GM12878 (cell line): ENCODE measurements around the gene UBAC2.

Experiments used
- CBX5 ChIP-seq: sonication (generic); IDR thresholded peaks from 2 replicates; pipeline ENCODE4 v1.6.1; 2016; ENCODE audit warnings: low read depth, moderate library complexity, mild to moderate bottlenecking, inconsistent platforms
- EZH2 ChIP-seq: IDR thresholded peaks from 2 replicates; pipeline ENCODE4 v1.6.1; 2012; ENCODE audit warnings: low read depth, mild to moderate bottlenecking, control low read depth, inconsistent platforms, low read length, borderline replicate concordance; ENCODE audit not compliant: control insufficient read depth
- IKZF1 ChIP-seq: fragments of 450-650 bp; conservative IDR thresholded peaks from 2 replicates; pipeline ENCODE4 v1.6.1; 2017; ENCODE audit warnings: antibody characterized with exemption, mild to moderate bottlenecking
- POLR2A ChIP-seq: IDR thresholded peaks from 2 replicates; pipeline ENCODE4 v1.6.1; 2011; ENCODE audit warnings: low read depth, mild to moderate bottlenecking, low read length
- POLR2AphosphoS2 ChIP-seq: IDR thresholded peaks from 2 replicates; pipeline ENCODE4 v1.6.1; 2011; ENCODE audit warnings: low read depth, mild to moderate bottlenecking, low read length, improper control_type of control experiment, moderate library complexity
- RFX5 ChIP-seq: IDR thresholded peaks from 2 replicates; pipeline ENCODE4 v1.6.1; 2011; ENCODE audit warnings: low read depth, low read length, improper control_type of control experiment
- TAF1 ChIP-seq: IDR thresholded peaks from 2 replicates; pipeline ENCODE4 v1.6.1; 2011; ENCODE audit warnings: mild to moderate bottlenecking, low read depth, low read length, borderline replicate concordance
- TCF7 ChIP-seq: IDR thresholded peaks from 2 replicates; pipeline ENCODE4 v1.6.1; 2014; ENCODE audit warnings: antibody characterized with exemption, borderline replicate concordance
- TF ChIP-seq, protein P1 (sequence below): fragments of 450-650 bp; IDR thresholded peaks from 2 replicates; pipeline ENCODE4 v1.6.1; 2017; ENCODE audit warnings: borderline replicate concordance
- TF ChIP-seq, protein P2 (sequence below), 3 experiments: IDR thresholded peaks in 2 of 3; conservative IDR thresholded peaks in 1 of 3; 2 replicates each; pipeline ENCODE4 v1.5.1; 2011; ENCODE audit warnings: low read depth in 3 of 3, low read length in 3 of 3, mild to moderate bottlenecking in 3 of 3, control low read depth in 2 of 3, moderate library complexity in 2 of 3, inconsistent platforms in 1 of 3, mixed read lengths in 1 of 3; ENCODE audit not compliant: control insufficient read depth in 2 of 3, insufficient read depth in 1 of 3; ENCODE audit errors: extremely low read depth in 1 of 3
- TF ChIP-seq, protein P3 (sequence below): fragments of 450-650 bp; formaldehyde crosslinking; IDR thresholded peaks from 2 replicates; pipeline ENCODE4 v1.4.0; 2020; ENCODE audit warnings: mild to moderate bottlenecking, moderate library complexity

DNA sequence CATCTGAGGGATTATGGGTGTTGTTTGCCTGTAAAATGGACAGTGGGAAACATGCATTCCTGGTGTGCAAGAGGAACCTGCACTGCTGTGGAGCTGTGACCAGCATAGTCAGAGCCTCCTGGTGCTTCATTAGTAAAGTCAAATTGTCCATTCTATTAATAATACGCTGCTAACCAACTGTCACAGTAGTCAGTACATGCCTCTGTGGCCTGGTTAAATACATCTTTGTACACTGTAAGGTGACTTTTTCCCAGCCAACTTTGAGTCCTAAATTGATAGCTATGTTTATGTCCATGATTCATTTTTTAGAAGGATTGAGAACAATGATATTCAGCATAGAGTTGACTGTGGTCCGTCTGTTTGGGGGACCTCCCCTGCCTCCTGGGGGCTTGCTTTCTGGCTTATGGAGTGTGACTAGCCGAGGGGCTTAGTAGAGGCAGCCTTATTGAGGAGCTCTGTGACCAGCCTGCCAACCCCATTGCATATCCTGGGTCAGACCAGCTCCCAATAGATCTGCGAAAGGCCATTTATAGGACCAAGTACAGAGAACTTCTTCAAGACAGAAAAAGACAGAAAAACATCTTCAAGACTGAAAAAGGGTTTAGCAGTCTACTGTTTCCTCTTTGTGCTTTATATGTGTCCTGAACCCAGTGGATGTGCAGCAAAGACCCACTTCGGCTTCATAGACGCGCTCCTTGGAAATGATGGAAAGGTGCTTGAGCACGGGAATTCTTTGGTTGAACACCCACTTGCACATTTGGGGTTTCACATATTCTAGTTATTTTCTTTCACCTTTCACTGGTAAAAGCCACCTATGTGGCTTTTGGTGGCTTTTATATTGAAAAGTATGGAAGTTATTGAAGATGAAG is 102.2 kb downstream of the UBAC2 start:
- TF ChIP-seq CBX5 = no peak
- TF ChIP-seq TCF7 = no peak
- TF ChIP-seq, protein P1, sequence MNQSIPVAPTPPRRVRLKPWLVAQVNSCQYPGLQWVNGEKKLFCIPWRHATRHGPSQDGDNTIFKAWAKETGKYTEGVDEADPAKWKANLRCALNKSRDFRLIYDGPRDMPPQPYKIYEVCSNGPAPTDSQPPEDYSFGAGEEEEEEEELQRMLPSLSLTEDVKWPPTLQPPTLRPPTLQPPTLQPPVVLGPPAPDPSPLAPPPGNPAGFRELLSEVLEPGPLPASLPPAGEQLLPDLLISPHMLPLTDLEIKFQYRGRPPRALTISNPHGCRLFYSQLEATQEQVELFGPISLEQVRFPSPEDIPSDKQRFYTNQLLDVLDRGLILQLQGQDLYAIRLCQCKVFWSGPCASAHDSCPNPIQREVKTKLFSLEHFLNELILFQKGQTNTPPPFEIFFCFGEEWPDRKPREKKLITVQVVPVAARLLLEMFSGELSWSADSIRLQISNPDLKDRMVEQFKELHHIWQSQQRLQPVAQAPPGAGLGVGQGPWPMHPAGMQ = no peak
- TF ChIP-seq, protein P2, sequence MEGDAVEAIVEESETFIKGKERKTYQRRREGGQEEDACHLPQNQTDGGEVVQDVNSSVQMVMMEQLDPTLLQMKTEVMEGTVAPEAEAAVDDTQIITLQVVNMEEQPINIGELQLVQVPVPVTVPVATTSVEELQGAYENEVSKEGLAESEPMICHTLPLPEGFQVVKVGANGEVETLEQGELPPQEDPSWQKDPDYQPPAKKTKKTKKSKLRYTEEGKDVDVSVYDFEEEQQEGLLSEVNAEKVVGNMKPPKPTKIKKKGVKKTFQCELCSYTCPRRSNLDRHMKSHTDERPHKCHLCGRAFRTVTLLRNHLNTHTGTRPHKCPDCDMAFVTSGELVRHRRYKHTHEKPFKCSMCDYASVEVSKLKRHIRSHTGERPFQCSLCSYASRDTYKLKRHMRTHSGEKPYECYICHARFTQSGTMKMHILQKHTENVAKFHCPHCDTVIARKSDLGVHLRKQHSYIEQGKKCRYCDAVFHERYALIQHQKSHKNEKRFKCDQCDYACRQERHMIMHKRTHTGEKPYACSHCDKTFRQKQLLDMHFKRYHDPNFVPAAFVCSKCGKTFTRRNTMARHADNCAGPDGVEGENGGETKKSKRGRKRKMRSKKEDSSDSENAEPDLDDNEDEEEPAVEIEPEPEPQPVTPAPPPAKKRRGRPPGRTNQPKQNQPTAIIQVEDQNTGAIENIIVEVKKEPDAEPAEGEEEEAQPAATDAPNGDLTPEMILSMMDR (IDR thresholded peaks at IDR 0.05 in 2 of 3, conservative IDR thresholded peaks at IDR 0.05 in 1 of 3; ENCODE audit: control insufficient read depth in 2 of 3, extremely low read depth in 1 of 3, insufficient read depth in 1 of 3, low read depth in 3 of 3, low read length in 3 of 3) = no peak
- no peak for TF ChIP-seq EZH2
- TF ChIP-seq, protein P3, sequence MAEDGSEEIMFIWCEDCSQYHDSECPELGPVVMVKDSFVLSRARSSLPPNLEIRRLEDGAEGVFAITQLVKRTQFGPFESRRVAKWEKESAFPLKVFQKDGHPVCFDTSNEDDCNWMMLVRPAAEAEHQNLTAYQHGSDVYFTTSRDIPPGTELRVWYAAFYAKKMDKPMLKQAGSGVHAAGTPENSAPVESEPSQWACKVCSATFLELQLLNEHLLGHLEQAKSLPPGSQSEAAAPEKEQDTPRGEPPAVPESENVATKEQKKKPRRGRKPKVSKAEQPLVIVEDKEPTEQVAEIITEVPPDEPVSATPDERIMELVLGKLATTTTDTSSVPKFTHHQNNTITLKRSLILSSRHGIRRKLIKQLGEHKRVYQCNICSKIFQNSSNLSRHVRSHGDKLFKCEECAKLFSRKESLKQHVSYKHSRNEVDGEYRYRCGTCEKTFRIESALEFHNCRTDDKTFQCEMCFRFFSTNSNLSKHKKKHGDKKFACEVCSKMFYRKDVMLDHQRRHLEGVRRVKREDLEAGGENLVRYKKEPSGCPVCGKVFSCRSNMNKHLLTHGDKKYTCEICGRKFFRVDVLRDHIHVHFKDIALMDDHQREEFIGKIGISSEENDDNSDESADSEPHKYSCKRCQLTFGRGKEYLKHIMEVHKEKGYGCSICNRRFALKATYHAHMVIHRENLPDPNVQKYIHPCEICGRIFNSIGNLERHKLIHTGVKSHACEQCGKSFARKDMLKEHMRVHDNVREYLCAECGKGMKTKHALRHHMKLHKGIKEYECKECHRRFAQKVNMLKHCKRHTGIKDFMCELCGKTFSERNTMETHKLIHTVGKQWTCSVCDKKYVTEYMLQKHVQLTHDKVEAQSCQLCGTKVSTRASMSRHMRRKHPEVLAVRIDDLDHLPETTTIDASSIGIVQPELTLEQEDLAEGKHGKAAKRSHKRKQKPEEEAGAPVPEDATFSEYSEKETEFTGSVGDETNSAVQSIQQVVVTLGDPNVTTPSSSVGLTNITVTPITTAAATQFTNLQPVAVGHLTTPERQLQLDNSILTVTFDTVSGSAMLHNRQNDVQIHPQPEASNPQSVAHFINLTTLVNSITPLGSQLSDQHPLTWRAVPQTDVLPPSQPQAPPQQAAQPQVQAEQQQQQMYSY (CRISPR knock-in tag) = peak; percentile 63; the same call in 1 of the 2 replicates
- TF ChIP-seq POLR2AphosphoS2 = peak; percentile 9
- TF ChIP-seq IKZF1 = no peak; the same call in 1 of the 2 replicates
- TF ChIP-seq RFX5 = no peak
- no peak for TF ChIP-seq TAF1
- peak; percentile 58 for TF ChIP-seq POLR2A
